Ovary (tissue), 3 donors: ENCODE measurements around the gene EPHA2.

Experiments used
- CTCF ChIP-seq, 3 donors: fragments of 450-650 bp in 2 of 3; fragments of 200-600 bp in 1 of 3; IDR thresholded peaks; one replicate each; pipeline versions ENCODE4 v1.5.1 to v1.8.0; 2016 to 2022; ENCODE audit warnings: antibody characterized with exemption in 3 of 3, mild to moderate bottlenecking in 1 of 3
- EP300 ChIP-seq: sonication (generic); formaldehyde crosslinking; IDR thresholded peaks from one replicate; pipeline ENCODE4 v1.6.1; 2017; ENCODE audit warnings: antibody characterized with exemption
- donor health status: DM: no; HTN: no; CAD: no.

GRCh38 chr1:16178596-16179497, 23.0 kb upstream of the EPHA2 start:
- no peak for TF ChIP-seq EP300
- TF ChIP-seq CTCF (IDR thresholded peaks at IDR 0.05) = no peak
